GM12892 (cell line): ENCODE measurements around the gene SNX9.

Source experiments
- DNase-seq: peaks from one replicate; pipeline ENCODE4 v3.0.0; 2011; ENCODE audit not compliant: insufficient read length
- FAIRE-seq: peaks from 2 replicates; lab custom pipeline; 2011; peaks lifted over from hg19 to GRCh38; lab: Jason Lieb, UNC
- POLR2A ChIP-seq: IDR thresholded peaks from 2 replicates; pipeline ENCODE4 v1.6.1; 2011; ENCODE audit warnings: low read depth, low read length, control low read depth
- POLR2AphosphoS5 ChIP-seq: IDR thresholded peaks from 2 replicates; pipeline ENCODE4 v1.6.1; 2011; ENCODE audit warnings: low read depth, low read length, control low read depth
- TAF1 ChIP-seq: IDR thresholded peaks from 2 replicates; pipeline ENCODE4 v1.6.1; 2011; ENCODE audit warnings: low read depth, mild to moderate bottlenecking, control low read depth, low read length, borderline replicate concordance

SNX9 gene

GRCh38 chr6:157821342-157822033 lies 1.6 kb upstream of the SNX9 start:
- DNase-seq: no peak
- TF ChIP-seq POLR2AphosphoS5 (no peak), POLR2A (no peak), TAF1 (no peak)
- no peak for FAIRE-seq

DNA sequence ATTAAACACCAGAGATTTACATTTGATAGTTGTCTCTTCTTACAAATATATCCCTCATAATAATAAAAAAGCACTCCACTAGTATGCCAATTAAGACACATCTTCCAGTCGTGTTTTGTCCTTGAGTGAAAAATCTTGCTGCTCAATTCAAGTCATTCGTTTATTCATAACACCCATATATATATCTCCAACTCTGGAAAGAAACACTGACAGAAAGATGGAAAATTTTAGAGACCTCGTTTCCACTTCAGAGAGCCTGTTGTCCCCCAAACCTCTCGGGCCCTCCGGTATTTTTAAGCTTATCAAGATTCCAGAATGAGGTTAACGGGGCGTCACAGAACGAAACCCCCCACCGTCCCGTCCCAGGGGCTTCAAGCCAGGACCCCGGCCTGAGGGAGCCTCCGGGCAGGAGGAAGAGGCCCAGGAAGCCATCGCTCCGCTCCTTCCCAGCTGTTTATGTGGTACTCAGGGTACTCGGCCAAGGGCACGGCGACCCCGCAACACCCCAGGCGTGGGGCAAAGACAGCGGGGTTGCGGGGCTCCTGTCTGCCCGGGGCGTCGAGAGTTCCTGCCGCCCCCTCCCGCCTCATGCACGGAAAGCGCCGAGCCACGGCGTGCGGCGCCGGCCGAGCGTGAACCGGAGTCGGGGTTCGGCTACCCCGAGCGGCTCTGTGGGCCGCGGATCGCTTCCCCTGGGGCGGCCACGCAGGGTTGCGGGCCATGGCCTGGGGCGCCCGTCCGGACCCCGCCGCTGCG lies 623 bp upstream of the SNX9 start:
- no peak for TF ChIP-seq POLR2AphosphoS5
- TF ChIP-seq TAF1: no peak
- no peak for TF ChIP-seq POLR2A
- DNase-seq (peak; percentile 19), FAIRE-seq (no peak)

GRCh38 chr6:157823528-157824370 lies 703 bp downstream of the SNX9 start:
- peak; percentile 96 for FAIRE-seq
- TF ChIP-seq POLR2AphosphoS5: no peak
- peak; percentile 40; the same call in 1 of the 2 replicates for TF ChIP-seq POLR2A
- peak; percentile 26 for DNase-seq

GRCh38 chr6:157825243-157825904 lies 2.3 kb downstream of the SNX9 start:
- FAIRE-seq (peak; percentile 40), DNase-seq (no peak)
- TF ChIP-seq TAF1 (no peak), POLR2A (no peak), POLR2AphosphoS5 (no peak)

DNA sequence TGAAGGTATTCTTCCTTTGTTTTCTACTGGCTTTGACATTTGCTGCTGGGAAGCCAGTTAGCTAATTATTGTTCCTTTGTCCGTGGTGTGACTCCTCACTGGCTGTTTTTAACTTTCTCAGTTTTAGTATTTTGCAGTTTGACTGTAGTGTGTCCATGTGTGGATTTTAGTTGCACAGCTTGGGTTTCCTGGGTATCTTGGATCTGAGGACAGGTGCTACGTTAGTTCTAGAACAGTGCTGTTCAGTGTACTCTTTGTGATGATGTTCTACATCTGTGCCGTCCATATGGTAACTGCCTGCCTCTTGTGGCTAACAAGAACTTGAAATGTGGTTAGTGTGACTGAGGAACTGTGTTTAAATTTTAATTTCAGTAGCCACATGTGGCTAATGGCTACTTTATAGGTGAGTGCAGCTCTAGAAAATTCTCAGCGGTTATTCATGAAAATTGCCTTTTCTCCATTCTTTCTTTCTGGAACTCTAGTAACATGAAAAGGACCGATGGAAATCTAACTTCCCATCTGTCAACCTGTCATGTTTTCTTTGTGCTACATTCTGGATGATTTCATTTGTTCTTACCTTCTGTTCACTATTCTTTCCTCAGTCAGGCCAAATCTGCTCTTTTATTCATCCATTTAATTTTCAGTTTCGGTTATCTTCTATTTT lies 7.4 kb downstream of the SNX9 start:
- DNase-seq (no peak), FAIRE-seq (peak; percentile 91)
- TF ChIP-seq TAF1 (no peak), POLR2AphosphoS5 (no peak), POLR2A (no peak)

GRCh38 chr6:157831018-157831369 lies 7.9 kb downstream of the SNX9 start:
- no peak for TF ChIP-seq TAF1
- TF ChIP-seq POLR2A: no peak
- TF ChIP-seq POLR2AphosphoS5: no peak
- no peak for FAIRE-seq

DNA sequence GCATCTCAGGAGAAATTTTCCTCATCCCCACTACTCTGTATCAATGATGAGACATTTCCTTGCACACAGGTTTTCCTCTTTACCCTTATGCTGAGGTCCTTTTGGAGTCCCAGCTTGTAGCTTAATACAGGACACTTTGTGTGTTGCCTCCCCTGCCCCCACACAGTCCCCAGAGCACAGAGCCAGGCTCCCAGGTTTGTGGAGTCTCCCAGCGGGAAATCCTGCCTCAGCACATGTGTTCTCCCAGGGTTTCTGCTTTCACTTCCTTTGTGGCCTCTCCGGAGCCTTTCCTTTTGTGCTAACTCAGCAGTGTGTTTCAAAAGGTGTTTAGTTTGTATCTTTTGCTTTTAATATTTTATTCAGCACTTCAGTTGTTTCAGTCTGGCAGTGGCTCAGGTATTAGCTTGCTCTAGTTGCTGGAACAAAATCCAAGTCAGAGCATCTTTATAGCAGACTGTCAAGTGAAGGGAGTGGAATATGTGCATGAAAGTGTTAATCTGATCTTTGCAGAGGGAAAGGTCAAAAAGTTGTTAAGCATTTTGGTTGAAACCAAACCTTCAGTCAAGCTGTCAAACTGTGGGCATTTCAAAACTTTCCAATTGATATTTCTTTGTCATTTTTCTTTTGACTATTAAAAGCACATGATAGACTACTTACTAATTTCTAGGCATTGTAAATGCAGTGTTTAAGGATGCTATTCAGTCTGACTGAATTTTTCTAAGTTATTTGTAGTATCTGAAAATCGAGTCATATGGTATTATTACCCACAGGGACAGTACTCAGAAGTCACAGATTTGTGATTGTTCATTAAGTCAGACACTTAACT lies 8.6 kb downstream of the SNX9 start:
- no peak for FAIRE-seq
- no peak for DNase-seq
- TF ChIP-seq TAF1 (no peak), POLR2AphosphoS5 (no peak), POLR2A (no peak)

More at GRCh38 chr6:157831018-157831369, 7.9 kb downstream of the SNX9 start:
- no peak for DNase-seq

DNA sequence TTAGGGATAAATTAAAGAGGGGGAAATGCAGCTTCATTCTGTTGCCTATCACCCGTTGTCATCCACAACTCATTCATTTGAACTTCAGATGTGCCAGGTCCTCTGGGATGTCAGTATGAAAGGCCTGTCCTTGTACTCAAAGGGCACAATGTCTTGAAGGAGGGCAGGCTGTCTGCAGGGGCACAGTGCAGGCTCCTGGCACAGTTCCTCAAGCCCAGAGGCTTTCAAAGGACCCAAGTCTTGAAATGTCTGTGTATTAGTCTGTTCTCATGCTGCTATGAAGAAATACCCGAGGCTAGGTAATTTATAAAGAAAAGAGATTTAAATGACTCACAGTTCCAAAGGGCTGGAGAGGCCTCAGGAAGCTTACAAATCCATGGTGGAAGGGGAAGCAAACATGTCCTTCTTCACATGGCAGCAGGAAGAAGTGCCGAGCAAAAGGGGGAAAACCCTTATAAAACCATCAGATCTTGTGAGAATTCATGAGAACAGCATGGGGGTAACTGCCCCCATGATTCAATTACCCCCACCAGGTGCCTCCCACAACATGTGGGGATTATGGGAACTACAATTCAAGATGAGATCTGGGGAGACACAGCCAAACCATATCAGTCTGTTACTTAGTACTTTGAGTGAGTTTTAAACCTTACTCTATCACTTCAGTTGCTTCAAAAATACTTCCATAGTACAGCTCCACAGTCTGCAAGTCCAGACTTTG lies 9.4 kb downstream of the SNX9 start:
- no peak for TF ChIP-seq POLR2AphosphoS5
- no peak for TF ChIP-seq TAF1
- TF ChIP-seq POLR2A: no peak
- FAIRE-seq (peak; percentile 9), DNase-seq (no peak)

GRCh38 chr6:157834549-157834948 lies 11.5 kb downstream of the SNX9 start:
- no peak for FAIRE-seq
- DNase-seq: no peak
- TF ChIP-seq POLR2AphosphoS5 (no peak), TAF1 (no peak), POLR2A (no peak)
